Smooth muscle cell (in vitro differentiated cells): ENCODE results near the gene PRDM16. TPM values are rescaled to one million over a fixed set of nuclear protein-coding genes. Genes with fewer than 3 reads are reported as not detected.

ENCODE experiments used
- DNase-seq: peaks from one replicate; lab custom pipeline; 2025; ENCODE audit not compliant: unreplicated experiment; lab: John Stamatoyannopoulos, UW
- H2AFZ ChIP-seq: fragments of 200-600 bp; sonication (generic); 2 replicates; pipeline ENCODE4 v1.6.0; 2016; ENCODE audit warnings: antibody characterized with exemption, low read depth, mild to moderate bottlenecking
- H3F3A ChIP-seq: fragments of 200-600 bp; sonication (generic); 2 replicates; pipeline ENCODE4 v1.6.0; 2017; ENCODE audit warnings: antibody characterized with exemption, low read depth
- H3K27ac ChIP-seq: fragments of 200-600 bp; sonication (generic); 2 replicates; pipeline ENCODE4 v1.5.1; 2016; ENCODE audit warnings: low read depth, mild to moderate bottlenecking
- H3K27me3 ChIP-seq: fragments of 200-600 bp; sonication (generic); 2 replicates; pipeline ENCODE4 v1.6.1; 2016; ENCODE audit warnings: low read depth, mild to moderate bottlenecking
- H3K36me3 ChIP-seq: fragments of 200-600 bp; sonication (generic); 2 replicates; pipeline ENCODE4 v1.5.1; 2016; ENCODE audit warnings: low read depth
- H3K4me1 ChIP-seq: fragments of 200-600 bp; sonication (generic); 2 replicates; pipeline ENCODE4 v1.5.1; 2016; ENCODE audit warnings: low read depth
- H3K4me2 ChIP-seq: fragments of 200-600 bp; sonication (generic); 2 replicates; pipeline ENCODE4 v1.6.0; 2016; ENCODE audit warnings: mild to moderate bottlenecking
- H3K4me3 ChIP-seq: fragments of 200-600 bp; sonication (generic); 2 replicates; pipeline ENCODE4 v1.5.1; 2016; ENCODE audit warnings: mild to moderate bottlenecking
- H3K79me2 ChIP-seq: fragments of 200-600 bp; sonication (generic); 2 replicates; pipeline ENCODE4 v1.6.0; 2016; ENCODE audit warnings: low read depth, mild to moderate bottlenecking
- H3K9ac ChIP-seq: fragments of 200-600 bp; sonication (generic); 2 replicates; pipeline ENCODE4 v1.6.0; 2016; ENCODE audit warnings: low read depth
- H3K9me3 ChIP-seq: fragments of 200-600 bp; sonication (generic); replicated peaks from 2 replicates; pipeline ENCODE4 v1.5.1; 2016; ENCODE audit warnings: low read depth
- H4K20me1 ChIP-seq: fragments of 200-600 bp; sonication (generic); 2 replicates; pipeline ENCODE4 v1.6.0; 2016; ENCODE audit warnings: low read depth
- WGBS: methylation state at CpG from one replicate; pipeline ENCODE4 v1.1.7; 2016; ENCODE audit warnings: low lambda C conversion rate; 5-methylcytosine and 5-hydroxymethylcytosine counted together
- polyA plus RNA-seq: library from polyadenylated mRNA; unstranded; fragments of >200 nt; fragmentation: Nextera tagmentation; extraction: Ambion mirVana; gene quantifications from 2 replicates; pipeline ENCODE4 v1.2.1, GENCODE V29; 2016
- total RNA-seq: library from RNA; depleted of rRNA; stranded (reverse); fragments of >200 nt; gene quantifications from 2 replicates; pipeline ENCODE4 v1.2.3, GENCODE V29; 2014
- TF ChIP-seq, protein P1 (sequence below): fragments of 200-600 bp; sonication (generic); IDR thresholded peaks from 2 replicates; pipeline ENCODE4 v1.5.1; 2017; ENCODE audit warnings: borderline replicate concordance, mild to moderate bottlenecking, antibody characterized with exemption; ENCODE audit not compliant: insufficient read depth, poor library complexity, severe bottlenecking

The PRDM16 gene
- total and polyA plus RNA-seq, 2 experiments from 2014 or later: 0.72 to 1.3 TPM

DNA sequence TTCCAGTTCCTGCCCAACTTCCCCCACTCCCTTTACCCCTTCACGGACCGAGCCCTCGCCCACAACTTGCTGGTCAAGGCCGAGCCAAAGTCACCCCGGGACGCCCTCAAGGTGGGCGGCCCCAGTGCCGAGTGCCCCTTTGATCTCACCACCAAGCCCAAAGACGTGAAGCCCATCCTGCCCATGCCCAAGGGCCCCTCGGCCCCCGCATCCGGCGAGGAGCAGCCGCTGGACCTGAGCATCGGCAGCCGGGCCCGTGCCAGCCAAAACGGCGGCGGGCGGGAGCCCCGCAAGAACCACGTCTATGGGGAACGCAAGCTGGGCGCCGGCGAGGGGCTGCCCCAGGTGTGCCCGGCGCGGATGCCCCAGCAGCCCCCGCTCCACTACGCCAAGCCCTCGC, 343.4 kb downstream of the PRDM16 start:
- Histone ChIP-seq H3K27ac (no peak overlapping the region), H4K20me1 (no peaks in the 10 kb centered on the region), H2AFZ (no peak overlapping the region), H3K4me1 (no peaks in the 10 kb centered on the region), H3K36me3 (no peaks in the 10 kb centered on the region), H3K9me3 (no peaks in the 10 kb centered on the region), H3K4me2 (no peak overlapping the region), H3K79me2 (no peaks in the 10 kb centered on the region), H3K9ac (no peak overlapping the region), H3K27me3 (no peaks in the 10 kb centered on the region), H3K4me3 (no peak overlapping the region), H3F3A (no peaks in the 10 kb centered on the region)
- DNase-seq: no peak
- TF ChIP-seq, protein P1, sequence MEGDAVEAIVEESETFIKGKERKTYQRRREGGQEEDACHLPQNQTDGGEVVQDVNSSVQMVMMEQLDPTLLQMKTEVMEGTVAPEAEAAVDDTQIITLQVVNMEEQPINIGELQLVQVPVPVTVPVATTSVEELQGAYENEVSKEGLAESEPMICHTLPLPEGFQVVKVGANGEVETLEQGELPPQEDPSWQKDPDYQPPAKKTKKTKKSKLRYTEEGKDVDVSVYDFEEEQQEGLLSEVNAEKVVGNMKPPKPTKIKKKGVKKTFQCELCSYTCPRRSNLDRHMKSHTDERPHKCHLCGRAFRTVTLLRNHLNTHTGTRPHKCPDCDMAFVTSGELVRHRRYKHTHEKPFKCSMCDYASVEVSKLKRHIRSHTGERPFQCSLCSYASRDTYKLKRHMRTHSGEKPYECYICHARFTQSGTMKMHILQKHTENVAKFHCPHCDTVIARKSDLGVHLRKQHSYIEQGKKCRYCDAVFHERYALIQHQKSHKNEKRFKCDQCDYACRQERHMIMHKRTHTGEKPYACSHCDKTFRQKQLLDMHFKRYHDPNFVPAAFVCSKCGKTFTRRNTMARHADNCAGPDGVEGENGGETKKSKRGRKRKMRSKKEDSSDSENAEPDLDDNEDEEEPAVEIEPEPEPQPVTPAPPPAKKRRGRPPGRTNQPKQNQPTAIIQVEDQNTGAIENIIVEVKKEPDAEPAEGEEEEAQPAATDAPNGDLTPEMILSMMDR: no peak
- WGBS: 93% methylated on average over 26 of the region's 33 CpGs

DNA sequence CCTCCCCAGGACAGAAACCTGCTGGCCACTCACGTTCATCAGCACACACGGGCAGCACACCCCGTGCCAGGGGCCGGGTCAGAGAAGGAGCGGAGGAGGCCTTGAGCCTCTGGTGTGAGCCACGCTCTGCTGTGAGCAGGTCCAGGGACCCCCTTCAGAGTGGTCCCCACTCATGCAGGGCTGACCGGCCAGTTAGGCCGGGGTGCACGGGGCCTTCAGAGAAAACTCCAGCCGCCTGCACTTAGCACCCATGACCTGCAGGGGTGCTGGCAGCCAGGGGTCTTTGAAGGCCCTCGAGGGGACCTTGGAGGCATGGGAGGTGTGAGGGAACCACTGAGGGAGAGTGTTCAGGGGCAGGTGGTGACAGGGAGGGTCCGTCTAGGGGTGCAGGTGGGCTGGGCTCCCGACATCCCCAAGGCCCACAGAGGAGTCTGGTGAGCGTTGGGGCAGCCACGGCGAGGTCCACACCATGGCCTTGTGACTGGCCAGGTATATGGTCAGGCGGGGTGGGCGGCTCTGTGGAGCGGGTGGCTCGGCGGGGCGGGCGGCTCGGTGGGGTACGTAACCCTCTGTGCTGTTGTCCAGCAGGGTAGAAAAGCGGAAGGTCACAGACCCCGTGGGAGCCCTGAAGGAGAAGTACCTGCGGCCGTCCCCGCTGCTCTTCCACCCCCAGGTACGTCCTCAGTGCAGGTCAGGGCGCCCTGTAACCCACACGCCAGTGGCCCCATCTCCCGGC, 345.1 kb downstream of the PRDM16 start:
- H3K27me3 ChIP-seq: no peaks in the 10 kb centered on the region

DNA sequence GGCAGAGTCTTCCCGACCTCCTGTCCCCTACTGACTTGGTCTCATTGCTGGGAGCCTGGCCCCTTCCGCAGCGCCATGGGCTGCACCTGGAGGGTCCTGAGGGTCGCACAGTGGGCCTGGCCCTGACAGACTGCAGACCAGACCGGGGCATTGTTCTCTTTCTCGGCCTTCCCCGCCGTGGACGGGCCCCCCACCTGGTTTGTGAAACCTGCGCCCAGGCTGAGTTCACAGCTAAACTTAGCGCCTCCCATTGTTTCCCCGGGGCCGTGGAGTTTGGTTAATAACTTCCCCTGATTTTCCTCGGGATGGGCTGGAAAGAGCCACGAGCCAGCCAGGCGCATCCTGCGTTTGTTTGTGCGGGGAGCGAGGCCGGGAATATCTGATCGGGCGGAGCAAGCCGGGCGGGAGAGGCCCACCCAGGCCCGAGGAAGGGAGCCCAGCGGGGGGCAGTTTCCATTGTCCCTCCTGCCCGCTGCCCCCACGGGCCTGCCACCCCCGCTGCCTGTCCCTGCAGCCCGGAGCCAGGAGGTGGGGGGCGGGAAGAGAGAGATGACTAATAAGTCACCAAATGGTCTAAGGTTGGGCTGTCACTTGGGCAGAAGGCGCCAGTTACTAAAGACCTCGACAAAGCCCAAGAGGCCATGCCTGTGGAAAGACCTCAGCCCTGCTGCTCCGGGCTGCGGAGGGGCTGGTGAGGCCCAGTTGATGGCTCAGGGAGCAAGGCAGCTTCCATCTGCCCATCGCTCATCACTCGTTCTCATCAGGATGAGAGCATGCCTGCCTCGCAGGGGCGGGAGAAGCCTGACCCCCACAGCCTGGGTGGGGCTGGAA, 346.5 kb downstream of the PRDM16 start:
- Histone ChIP-seq H3K9ac (no peak overlapping the region), H4K20me1 (no peaks in the 10 kb centered on the region), H3K4me3 (no peak overlapping the region), H2AFZ (no peak overlapping the region), H3K36me3 (no peaks in the 10 kb centered on the region), H3K27ac (no peak overlapping the region), H3K79me2 (no peaks in the 10 kb centered on the region), H3K9me3 (no peaks in the 10 kb centered on the region), H3K27me3 (no peaks in the 10 kb centered on the region), H3K4me2 (no peak overlapping the region), H3K4me1 (no peaks in the 10 kb centered on the region), H3F3A (no peaks in the 10 kb centered on the region)
- no peak for DNase-seq
- TF ChIP-seq, protein P1: no peak
- WGBS: 80% methylated on average over 39 of the region's 39 CpGs

More for the DNA sequence above, 345.1 kb downstream of the PRDM16 start:
- H3K9me3 ChIP-seq: no peaks in the 10 kb centered on the region
- H3K4me3 ChIP-seq: no peak overlapping the region
- H2AFZ ChIP-seq: no peak overlapping the region
- H3K4me1 ChIP-seq: no peaks in the 10 kb centered on the region
- no peak overlapping the region for H3K9ac ChIP-seq
- no peak for DNase-seq
- H3K27ac ChIP-seq: no peak overlapping the region
- H3F3A ChIP-seq: no peaks in the 10 kb centered on the region
- H3K4me2 ChIP-seq: no peak overlapping the region
- H3K36me3 ChIP-seq: no peaks in the 10 kb centered on the region
- TF ChIP-seq, protein P1: no peak
- 94% methylated on average over 22 of the region's 34 CpGs for WGBS
- no peaks in the 10 kb centered on the region for H4K20me1 ChIP-seq
- no peaks in the 10 kb centered on the region for H3K79me2 ChIP-seq
